ENCODE data around the gene KCTD2.

KCTD2 gene

DNA sequence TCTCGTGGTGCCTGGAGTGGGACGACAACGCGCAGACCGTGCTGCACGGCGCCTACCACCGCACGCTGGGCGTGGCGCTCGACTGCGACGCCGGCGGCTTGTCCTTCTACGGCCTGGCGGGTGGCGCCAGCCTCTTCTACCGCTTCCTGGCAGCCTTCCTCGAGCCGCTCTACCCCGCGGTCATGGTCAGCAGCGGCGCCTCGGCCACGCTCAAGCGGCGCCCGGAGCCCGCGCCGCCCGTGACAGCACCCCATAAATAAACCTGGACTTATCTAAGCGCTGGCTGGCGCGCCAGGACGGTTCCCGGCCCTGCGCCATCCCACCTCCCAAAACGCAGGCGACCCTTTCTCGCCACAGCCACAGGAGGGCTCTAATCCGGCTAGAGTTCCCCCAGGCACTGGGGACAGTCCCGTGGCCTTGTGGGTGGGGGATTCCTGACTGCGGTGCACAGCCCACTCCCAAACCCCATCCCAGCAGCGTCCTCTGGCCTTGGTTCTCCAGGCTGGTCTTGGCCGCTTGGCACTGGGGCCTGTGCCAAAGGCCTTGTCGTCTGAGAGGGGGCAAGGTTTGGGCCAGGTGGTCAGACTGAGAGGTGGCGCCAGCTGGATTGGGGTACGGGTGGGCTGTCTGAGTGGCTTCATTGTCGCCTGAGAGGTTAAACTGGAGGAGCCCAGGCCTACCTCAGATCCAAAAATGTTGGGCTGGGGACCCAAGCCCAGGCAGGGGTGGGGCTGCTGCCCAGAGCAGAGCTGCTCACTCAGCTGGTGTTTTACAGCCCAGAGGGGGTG is 30.7 kb downstream of the KCTD2 start:
- no peak for TF ChIP-seq GATA2 (IDR thresholded peaks at IDR 0.05; ENCODE audit: low read depth, low read length)
- TF ChIP-seq GATA3 (IDR thresholded peaks at IDR 0.05; ENCODE audit: low read depth, low read length): no peak

DNA sequence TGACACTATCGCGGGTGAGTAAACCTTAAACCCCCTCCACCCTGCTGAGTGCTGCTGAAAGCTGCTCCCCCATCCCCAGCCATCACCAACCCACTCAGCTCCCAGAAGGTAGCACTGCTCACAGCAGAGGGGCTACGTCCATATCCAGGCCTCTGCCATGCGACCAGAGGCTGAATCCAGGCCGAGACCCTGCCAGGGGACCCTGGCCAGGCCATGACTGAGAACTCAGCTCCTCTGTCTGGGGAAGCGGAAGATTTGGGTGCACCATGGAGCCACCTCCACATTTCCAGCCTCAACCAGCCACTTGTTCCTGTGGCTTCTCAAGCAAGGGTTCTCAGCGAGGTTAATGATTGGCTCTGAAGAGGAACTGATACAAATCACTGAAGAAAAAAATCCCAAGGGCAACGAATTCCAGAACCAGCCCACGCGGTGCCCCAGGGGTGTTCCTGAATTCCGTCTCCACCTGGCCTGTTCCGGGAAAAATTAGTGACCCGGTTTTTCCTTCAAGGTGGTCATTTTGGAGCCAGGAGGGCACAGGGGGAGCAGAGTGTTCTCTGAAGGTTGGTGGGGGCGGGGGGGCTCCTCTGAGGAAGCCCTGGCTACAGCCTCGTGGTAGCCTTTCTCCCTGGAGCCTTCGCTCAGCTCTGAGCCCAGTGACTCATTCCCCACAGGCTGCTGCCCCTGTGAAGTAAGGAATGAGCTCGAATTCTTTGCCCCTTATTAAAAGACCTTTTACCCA is 31.4 kb downstream of the KCTD2 start:
- TF ChIP-seq GATA3 (IDR thresholded peaks at IDR 0.05; ENCODE audit: low read depth, low read length) (no peak), GATA2 (IDR thresholded peaks at IDR 0.05; ENCODE audit: low read depth, low read length) (no peak)

- TF ChIP-seq GATA2 (IDR thresholded peaks at IDR 0.05; ENCODE audit: low read depth, low read length): no peak
- TF ChIP-seq GATA3 (IDR thresholded peaks at IDR 0.05; ENCODE audit: low read depth, low read length): no peak
Observed at GRCh38 chr17:75079023-75079373, 32.0 kb downstream of the KCTD2 start.

GRCh38 chr17:75081611-75082540 is 34.9 kb downstream of the KCTD2 start:
- TF ChIP-seq GATA2 (IDR thresholded peaks at IDR 0.05; ENCODE audit: low read depth, low read length) (no peak), GATA3 (IDR thresholded peaks at IDR 0.05; ENCODE audit: low read depth, low read length) (no peak)

DNA sequence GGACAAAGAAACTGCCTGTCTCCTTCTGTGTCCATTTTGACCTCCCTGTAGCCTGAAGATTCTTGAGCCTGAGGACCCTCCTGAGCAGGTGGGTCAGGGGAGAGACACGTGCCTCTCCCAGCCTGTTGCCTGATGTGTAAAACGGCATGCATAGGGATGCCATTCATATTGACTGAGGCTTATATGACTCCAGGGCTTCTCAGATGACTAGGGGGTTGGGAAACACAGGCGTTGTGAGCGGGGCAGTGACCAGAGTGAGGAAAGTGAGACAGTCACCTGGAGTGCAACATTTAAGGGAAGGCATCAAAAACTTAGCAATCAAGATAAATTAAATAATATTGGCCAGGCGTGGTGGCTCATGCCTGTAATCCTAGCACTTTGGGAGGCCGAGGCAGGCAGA is 35.7 kb downstream of the KCTD2 start:
- TF ChIP-seq GATA3 (IDR thresholded peaks at IDR 0.05; ENCODE audit: low read depth, low read length) (no peak), GATA2 (IDR thresholded peaks at IDR 0.05; ENCODE audit: low read depth, low read length) (no peak)

GRCh38 chr17:75084039-75084660 is 37.1 kb downstream of the KCTD2 start:
- no peak for TF ChIP-seq GATA3 (IDR thresholded peaks at IDR 0.05; ENCODE audit: low read depth, low read length)
- no peak for TF ChIP-seq GATA2 (IDR thresholded peaks at IDR 0.05; ENCODE audit: low read depth, low read length)

- no peak for TF ChIP-seq GATA2 (IDR thresholded peaks at IDR 0.05; ENCODE audit: low read depth, low read length)
- no peak for TF ChIP-seq GATA3 (IDR thresholded peaks at IDR 0.05; ENCODE audit: low read depth, low read length)
Observed at GRCh38 chr17:75086496-75087181, 39.6 kb downstream of the KCTD2 start.

GRCh38 chr17:75087182-75087557 is 40.1 kb downstream of the KCTD2 start:
- TF ChIP-seq GATA2 (IDR thresholded peaks at IDR 0.05; ENCODE audit: low read depth, low read length): no peak
- no peak for TF ChIP-seq GATA3 (IDR thresholded peaks at IDR 0.05; ENCODE audit: low read depth, low read length)

- TF ChIP-seq GATA3 (IDR thresholded peaks at IDR 0.05; ENCODE audit: low read depth, low read length) (no peak), GATA2 (IDR thresholded peaks at IDR 0.05; ENCODE audit: low read depth, low read length) (no peak)
Observed at GRCh38 chr17:75087558-75088453, 40.8 kb downstream of the KCTD2 start, which contains the start of gene SLC16A5. Gene SLC16A5 (plus strand): TSS chr17:75087954. CDS start chr17:75093637, 5,683 bp downstream.

- no peak for TF ChIP-seq GATA3 (IDR thresholded peaks at IDR 0.05; ENCODE audit: low read depth, low read length)
- TF ChIP-seq GATA2 (IDR thresholded peaks at IDR 0.05; ENCODE audit: low read depth, low read length): no peak
Observed at GRCh38 chr17:75088465-75089417, 41.7 kb downstream of the KCTD2 start.

All from SH-SY5Y (cell line).